Muscle of leg (tissue), 16 donors: ENCODE results near the gene FADS2. TPM values are rescaled to one million over a fixed set of nuclear protein-coding genes. Genes with fewer than 3 reads are reported as not detected.

Experiments
- DNase-seq: peaks from one replicate; pipeline ENCODE4 v3.0.0; 2013
- H3K27ac ChIP-seq: one replicate; pipeline ENCODE4 v1.5.1; 2013; ENCODE audit warnings: mild to moderate bottlenecking, low read length, control low read depth
- H3K27me3 ChIP-seq: one replicate; pipeline ENCODE4 v1.6.1; 2013; ENCODE audit warnings: low read length; ENCODE audit not compliant: control insufficient read depth, insufficient read depth
- H3K36me3 ChIP-seq: one replicate; pipeline ENCODE4 v1.6.1; 2013; ENCODE audit warnings: low read length; ENCODE audit not compliant: control insufficient read depth, insufficient read depth
- H3K4me1 ChIP-seq: one replicate; pipeline ENCODE4 v1.6.1; 2013; ENCODE audit warnings: low read length; ENCODE audit not compliant: control insufficient read depth, insufficient read depth
- H3K4me3 ChIP-seq: one replicate; pipeline ENCODE4 v1.5.1; 2013; ENCODE audit warnings: low read length, control low read depth
- H3K9me3 ChIP-seq: replicated peaks from 2 replicates; pipeline ENCODE4 v1.6.1; 2013; ENCODE audit warnings: low read depth, low read length; ENCODE audit not compliant: control insufficient read depth
- WGBS: methylation state at CpG from one replicate; pipeline ENCODE4 v1.1.5; 2013; ENCODE audit warnings: missing lambda C conversion rate; ENCODE audit not compliant: insufficient coverage; 5-methylcytosine and 5-hydroxymethylcytosine counted together
- long read RNA-seq, 11 donors: transcript quantifications; one replicate each; lab custom pipeline, GENCODE V29; 2026
- polyA plus RNA-seq, 8 donors: library from polyadenylated mRNA; unstranded; fragments of 120-200 nt; gene quantifications; one replicate each; pipeline versions ENCODE4 v1.2.1 to v1.2.3, GENCODE V29; 2013; ENCODE audit warnings: inconsistent platforms in 1 of 8, low replicate concordance in 1 of 8; ENCODE audit not compliant: insufficient read length in 8 of 8, insufficient read depth in 1 of 8
- total RNA-seq: library from RNA; stranded (reverse); fragments of 120-200 nt; gene quantifications from one replicate; pipeline ENCODE4 v1.2.4, GENCODE V29; 2013

The FADS2 gene
- total RNA-seq, result 46.1 TPM
- 100 to 1,000 TPM in 4 of 8 donors, 10 to 100 TPM in 4; 70.3 to 130 (median 96.1) TPM for polyA plus RNA-seq
- long read RNA-seq, donor 1, partial matches to known transcripts, result 0 of 8 reads
- long read RNA-seq, donor 1, other reads (novel, unspliced or antisense), result 0 of 8 reads
- long read RNA-seq, donor 2, partial matches to known transcripts, result 0 of 1 reads
- long read RNA-seq, donor 2, other reads (novel, unspliced or antisense), result 0 of 1 reads
- long read RNA-seq, donor 3, transcript FADS2-202 (12 exons, 3,630 nt), result major isoform, 13 of 19 reads
- long read RNA-seq, donor 3, partial matches to known transcripts, result 5 of 19 reads
- long read RNA-seq, donor 3, other reads (novel, unspliced or antisense), result 0 of 19 reads
- long read RNA-seq, donor 4, full-length matches to known transcripts, result 15 of 33 reads
- long read RNA-seq, donor 4, partial matches to known transcripts, result 18 of 33 reads
- long read RNA-seq, donor 4, other reads (novel, unspliced or antisense), result 0 of 33 reads
- long read RNA-seq, donor 5, full-length matches to known transcripts, result 25 of 75 reads
- long read RNA-seq, donor 5, partial matches to known transcripts, result 50 of 75 reads
- long read RNA-seq, donor 5, other reads (novel, unspliced or antisense), result 0 of 75 reads
- long read RNA-seq, donor 6, full-length matches to known transcripts, result 21 of 80 reads
- long read RNA-seq, donor 6, partial matches to known transcripts, result 44 of 80 reads
- long read RNA-seq, donor 6, other reads (novel, unspliced or antisense), result 15 of 80 reads
- long read RNA-seq, donor 7, transcript FADS2-202 (12 exons, 3,630 nt), result major isoform, 14 of 60 reads
- long read RNA-seq, donor 7, partial matches to known transcripts, result 35 of 60 reads
- long read RNA-seq, donor 7, other reads (novel, unspliced or antisense), result 5 of 60 reads
- long read RNA-seq, donor 8, transcript FADS2-202 (12 exons, 3,630 nt), result major isoform, 6 of 19 reads
- long read RNA-seq, donor 8, partial matches to known transcripts, result 7 of 19 reads
- long read RNA-seq, donor 8, other reads (novel, unspliced or antisense), result 5 of 19 reads
- long read RNA-seq, donor 9, transcript FADS2-202 (12 exons, 3,630 nt), result major isoform, 6 of 32 reads
- long read RNA-seq, donor 9, transcript FADS2-209 (10 exons, 1,703 nt), result major isoform, 6 of 32 reads
- long read RNA-seq, donor 9, partial matches to known transcripts, result 13 of 32 reads
- long read RNA-seq, donor 9, other reads (novel, unspliced or antisense), result 5 of 32 reads
- long read RNA-seq, donor 10, transcript FADS2-202 (12 exons, 3,630 nt), result major isoform, 9 of 22 reads
- long read RNA-seq, donor 10, partial matches to known transcripts, result 7 of 22 reads
- long read RNA-seq, donor 10, other reads (novel, unspliced or antisense), result 0 of 22 reads
- long read RNA-seq, donor 11, transcript FADS2-202 (12 exons, 3,630 nt), result major isoform, 7 of 30 reads
- long read RNA-seq, donor 11, partial matches to known transcripts, result 19 of 30 reads
- long read RNA-seq, donor 11, other reads (novel, unspliced or antisense), result 0 of 30 reads

- no peaks in the 10 kb centered on the region for H3K9me3 ChIP-seq
- H3K27ac ChIP-seq, result peak within 1 kb of the TSS; percentile 86
- H3K36me3 ChIP-seq, result peaks cover 4% of the 10 kb centered on the region
- no peaks in the 10 kb centered on the region for H3K27me3 ChIP-seq
- under 1% methylated on average over 83 of the region's 83 CpGs for WGBS
- H3K4me3 ChIP-seq, result peak within 1 kb of the TSS; percentile 93
- peak; percentile 99 for DNase-seq
- H3K4me1 ChIP-seq, result peaks cover 38% of the 10 kb centered on the region
These were observed at the start of gene FADS2 for GRCh38 chr11:61827571-61828378. Gene FADS2, plus strand, starts transcription at chr11:61828300. Its CDS starts 91 bp downstream, at chr11:61828391.

DNA sequence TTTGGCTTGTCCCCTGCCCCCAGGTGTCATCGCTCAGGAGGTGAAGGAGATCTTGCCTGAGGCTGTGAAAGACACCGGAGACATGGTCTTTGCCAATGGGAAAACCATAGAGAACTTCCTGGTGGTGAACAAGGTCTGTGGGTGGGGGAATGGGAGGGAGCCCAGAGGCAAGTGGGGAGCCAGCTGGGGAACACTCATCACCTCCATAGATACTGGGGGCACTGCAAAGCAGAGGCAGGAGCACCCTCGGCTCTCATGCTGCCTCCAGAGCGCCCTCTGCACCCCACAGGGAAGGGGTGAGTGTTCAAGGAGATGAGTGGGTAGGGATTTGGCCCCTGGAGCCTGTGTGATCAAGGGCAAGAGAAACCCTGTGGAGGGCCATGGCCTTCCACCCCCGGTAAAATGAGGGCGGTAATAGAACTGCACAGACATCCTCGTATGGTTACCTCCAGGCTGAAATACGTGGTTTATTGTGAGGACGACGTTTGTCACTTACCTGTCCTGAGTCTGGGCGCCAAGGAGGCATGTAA, 49.7 kb upstream of the FADS2 start:
- Histone ChIP-seq H3K4me1 (peaks cover 22% of the 10 kb centered on the region), H3K27ac (no peak overlapping the region), H3K4me3 (no peak overlapping the region), H3K36me3 (peaks cover 2% of the 10 kb centered on the region), H3K27me3 (peaks cover 7% of the 10 kb centered on the region), H3K9me3 (no peaks in the 10 kb centered on the region)
- DNase-seq, result no peak
- WGBS, result 80% methylated on average over 6 of the region's 11 CpGs

DNA sequence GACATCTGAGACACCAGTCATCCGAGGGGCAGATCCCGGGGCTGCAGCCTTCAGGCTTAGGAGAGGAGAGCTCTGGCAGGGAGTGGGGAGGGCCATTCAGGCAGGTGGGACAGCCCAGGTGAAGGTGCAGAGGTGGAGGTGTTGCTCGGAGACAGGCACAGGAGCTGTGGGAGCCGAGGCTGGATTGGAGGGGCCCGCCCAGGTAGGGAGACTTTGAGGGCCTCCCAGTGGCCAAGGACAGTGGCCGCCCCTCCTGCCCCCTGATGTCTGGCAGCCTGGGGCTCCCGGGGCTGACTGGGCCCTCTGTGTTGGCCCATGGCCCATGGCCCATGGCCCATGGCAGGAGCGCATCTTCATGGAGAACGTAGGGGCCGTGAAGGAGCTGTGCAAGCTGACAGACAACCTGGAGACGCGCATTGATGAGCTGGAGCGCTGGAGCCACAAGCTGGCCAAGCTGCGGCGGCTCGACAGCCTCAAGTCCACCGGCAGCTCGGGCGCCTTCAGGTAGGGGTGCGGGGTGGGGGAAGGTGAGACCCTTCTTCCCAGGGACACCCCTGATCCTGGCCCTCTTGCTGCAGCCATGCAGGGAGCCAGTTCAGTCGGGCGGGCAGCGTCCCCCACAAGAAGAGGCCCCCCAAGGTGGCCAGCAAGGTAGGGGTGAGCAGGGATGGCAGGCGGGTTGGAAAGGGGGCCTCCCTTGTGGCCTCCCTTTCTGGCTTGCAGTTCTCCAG, 49.0 kb upstream of the FADS2 start:
- WGBS, result 85% methylated on average over 22 of the region's 24 CpGs
- no peaks in the 10 kb centered on the region for H3K9me3 ChIP-seq
- no peak overlapping the region for H3K27ac ChIP-seq
- no peak for DNase-seq
- no peak overlapping the region for H3K4me3 ChIP-seq
- peaks cover 7% of the 10 kb centered on the region for H3K27me3 ChIP-seq
- peaks cover 22% of the 10 kb centered on the region for H3K4me1 ChIP-seq
- H3K36me3 ChIP-seq, result peaks cover 8% of the 10 kb centered on the region

DNA sequence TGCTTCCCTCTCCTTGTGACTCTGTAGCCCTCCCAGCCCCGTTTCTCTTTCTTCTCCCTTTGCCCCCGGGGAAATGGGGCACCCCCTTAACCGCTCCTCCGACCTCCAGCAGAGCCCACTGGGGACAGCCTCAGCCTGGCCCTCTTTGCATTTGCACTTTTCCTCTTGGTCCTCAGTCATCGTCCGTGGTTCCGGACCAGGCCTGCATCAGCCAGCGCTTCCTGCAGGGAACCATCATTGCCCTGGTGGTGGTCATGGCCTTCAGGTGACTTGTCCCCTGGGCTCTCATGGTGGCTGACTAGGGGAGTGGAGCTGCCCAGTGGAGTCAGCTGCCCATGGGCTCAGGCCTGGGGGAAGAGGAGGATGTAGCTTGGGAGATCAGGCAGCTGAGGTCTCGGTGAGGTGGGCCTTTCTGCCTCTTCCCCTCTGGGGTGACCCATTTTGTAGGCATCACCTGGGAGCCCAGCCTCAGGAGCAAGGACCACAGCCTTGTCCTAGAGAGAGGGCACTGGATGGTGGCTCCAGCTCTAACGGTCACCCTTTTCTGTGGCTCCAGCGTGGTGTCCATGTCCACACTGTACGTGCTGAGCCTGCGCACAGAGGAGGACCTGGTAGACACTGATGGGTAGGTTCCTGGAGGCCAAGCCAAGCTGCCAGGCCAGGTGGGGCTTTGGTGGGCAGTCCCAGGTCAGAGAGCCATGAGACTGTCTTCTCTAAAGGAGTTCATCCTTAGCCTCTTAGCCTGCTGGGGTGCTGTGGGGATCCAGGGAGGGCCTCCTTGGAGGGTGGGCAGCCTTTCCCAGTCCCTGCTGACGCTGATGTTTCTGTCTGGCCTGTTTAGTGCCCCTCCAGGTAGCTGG, 48.2 kb upstream of the FADS2 start:
- 90% methylated on average over 10 of the region's 14 CpGs for WGBS
- no peak overlapping the region for H3K4me3 ChIP-seq
- peaks cover 7% of the 10 kb centered on the region for H3K27me3 ChIP-seq
- H3K9me3 ChIP-seq, result no peaks in the 10 kb centered on the region
- peaks cover 15% of the 10 kb centered on the region for H3K36me3 ChIP-seq
- no peak overlapping the region for H3K27ac ChIP-seq
- H3K4me1 ChIP-seq, result peaks cover 22% of the 10 kb centered on the region
- DNase-seq, result no peak

DNA sequence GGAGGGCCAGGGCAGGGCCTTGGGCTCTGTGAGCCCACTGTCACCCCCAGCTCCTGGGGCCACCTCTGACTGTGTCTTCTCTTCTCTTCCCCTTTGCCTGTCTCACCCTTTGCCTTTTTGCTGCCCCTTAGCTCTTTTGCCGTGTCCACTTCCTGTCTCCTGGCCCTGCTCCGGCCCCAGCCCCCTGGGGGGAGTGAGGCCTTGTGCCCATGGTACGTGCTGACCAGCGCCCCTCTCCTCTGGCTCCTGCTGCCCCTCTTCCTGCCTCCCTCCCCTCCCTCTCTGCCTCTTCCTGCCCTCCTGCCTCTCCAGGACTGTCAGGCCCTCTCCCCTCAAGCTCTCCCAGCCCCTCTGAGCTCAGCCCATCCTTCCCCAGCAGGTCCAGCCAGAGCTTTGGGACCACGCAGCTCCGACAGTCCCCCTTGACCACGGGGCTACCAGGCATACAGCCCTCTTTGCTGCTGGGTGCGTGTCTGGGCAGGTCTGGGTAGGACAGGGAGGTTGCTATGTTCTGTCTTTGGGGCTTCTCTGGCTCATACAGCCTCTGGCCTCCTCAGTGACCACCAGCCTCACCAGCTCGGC, 47.4 kb upstream of the FADS2 start:
- DNase-seq, result no peak
- no peak overlapping the region for H3K27ac ChIP-seq
- whole genome bisulfite sequencing, result 63% methylated on average over 7 of the region's 9 CpGs
- H3K4me1 ChIP-seq, result peaks cover 22% of the 10 kb centered on the region
- peaks cover 7% of the 10 kb centered on the region for H3K27me3 ChIP-seq
- H3K9me3 ChIP-seq, result no peaks in the 10 kb centered on the region
- H3K4me3 ChIP-seq, result no peak overlapping the region
- H3K36me3 ChIP-seq, result peaks cover 22% of the 10 kb centered on the region

- no peak for DNase-seq
- Histone ChIP-seq H3K27ac (no peak overlapping the region), H3K4me1 (peaks cover 22% of the 10 kb centered on the region), H3K27me3 (peaks cover 7% of the 10 kb centered on the region), H3K36me3 (peaks cover 31% of the 10 kb centered on the region), H3K9me3 (no peaks in the 10 kb centered on the region), H3K4me3 (no peak overlapping the region)
- 80% methylated on average over 5 of the region's 5 CpGs for WGBS
These were observed 46.5 kb upstream of the FADS2 start for GRCh38 chr11:61781585-61781984.

GRCh38 chr11:61782299-61782698, 45.8 kb upstream of the FADS2 start:
- H3K27ac ChIP-seq, result no peak overlapping the region
- peaks cover 19% of the 10 kb centered on the region for H3K4me1 ChIP-seq
- H3K36me3 ChIP-seq, result peaks cover 38% of the 10 kb centered on the region
- peaks cover 7% of the 10 kb centered on the region for H3K27me3 ChIP-seq
- 77% methylated on average over 3 of the region's 3 CpGs for WGBS
- H3K4me3 ChIP-seq, result no peak overlapping the region
- DNase-seq, result no peak
- H3K9me3 ChIP-seq, result no peaks in the 10 kb centered on the region
